Muscle of leg (tissue), 11 donors: Measurements from ENCODE around the gene PKLR. TPM values are rescaled to one million over a fixed set of nuclear protein-coding genes. Genes with fewer than 3 reads are reported as not detected.
A peak's percentile ranks its signal among the peaks of the same experiment; 100 is the strongest.

Experiments used
- DNase-seq: peaks from one replicate; pipeline ENCODE4 v3.0.0; 2013
- H3K27ac ChIP-seq: one replicate; pipeline ENCODE4 v1.5.1; 2013; ENCODE audit warnings: mild to moderate bottlenecking, low read length, control low read depth
- H3K27me3 ChIP-seq: one replicate; pipeline ENCODE4 v1.6.1; 2013; ENCODE audit warnings: low read length; ENCODE audit not compliant: control insufficient read depth, insufficient read depth
- H3K36me3 ChIP-seq: one replicate; pipeline ENCODE4 v1.6.1; 2013; ENCODE audit warnings: low read length; ENCODE audit not compliant: control insufficient read depth, insufficient read depth
- H3K4me1 ChIP-seq: one replicate; pipeline ENCODE4 v1.6.1; 2013; ENCODE audit warnings: low read length; ENCODE audit not compliant: control insufficient read depth, insufficient read depth
- H3K4me3 ChIP-seq: one replicate; pipeline ENCODE4 v1.5.1; 2013; ENCODE audit warnings: low read length, control low read depth
- H3K9me3 ChIP-seq: replicated peaks from 2 replicates; pipeline ENCODE4 v1.6.1; 2013; ENCODE audit warnings: low read depth, low read length; ENCODE audit not compliant: control insufficient read depth
- WGBS: methylation state at CpG from one replicate; pipeline ENCODE4 v1.1.5; 2013; ENCODE audit warnings: missing lambda C conversion rate; ENCODE audit not compliant: insufficient coverage; 5-methylcytosine and 5-hydroxymethylcytosine counted together
- polyA plus RNA-seq, 8 donors: library from polyadenylated mRNA; unstranded; fragments of 120-200 nt; gene quantifications; one replicate each; pipeline versions ENCODE4 v1.2.1 to v1.2.3, GENCODE V29; 2013; ENCODE audit warnings: inconsistent platforms in 1 of 8, low replicate concordance in 1 of 8; ENCODE audit not compliant: insufficient read length in 8 of 8, insufficient read depth in 1 of 8
- total RNA-seq: library from RNA; stranded (reverse); fragments of 120-200 nt; gene quantifications from one replicate; pipeline ENCODE4 v1.2.4, GENCODE V29; 2013

The PKLR gene
- total and polyA plus RNA-seq, 9 donors = 0.04 to 2.1 (median 0.18) TPM; not detected in 1

GRCh38 chr1:155261493-155261851 lies 39.8 kb downstream of the PKLR start:
- Histone ChIP-seq H3K27me3 (no peaks in the 10 kb centered on the region), H3K4me3 (peak overlapping the region; percentile 97), H3K4me1 (peaks cover 17% of the 10 kb centered on the region), H3K36me3 (peaks cover 65% of the 10 kb centered on the region), H3K9me3 (no peaks in the 10 kb centered on the region), H3K27ac (peak overlapping the region; percentile 90)
- WGBS = 0% methylated on average over 9 of the region's 9 CpGs
- no peak for DNase-seq

- WGBS = 81% methylated on average over 3 of the region's 5 CpGs
- Histone ChIP-seq H3K4me1 (peaks cover 28% of the 10 kb centered on the region), H3K4me3 (no peak overlapping the region), H3K27me3 (no peaks in the 10 kb centered on the region), H3K36me3 (peaks cover 61% of the 10 kb centered on the region), H3K27ac (no peak overlapping the region), H3K9me3 (no peaks in the 10 kb centered on the region)
- DNase-seq = no peak
Measured at GRCh38 chr1:155260276-155260675, 41.0 kb downstream of the PKLR start.

- Histone ChIP-seq H3K4me1 (peaks cover 42% of the 10 kb centered on the region), H3K36me3 (peaks cover 40% of the 10 kb centered on the region), H3K4me3 (peak overlapping the region; percentile 94), H3K9me3 (no peaks in the 10 kb centered on the region), H3K27ac (peak overlapping the region; percentile 100), H3K27me3 (no peaks in the 10 kb centered on the region)
- DNase-seq = no peak
- WGBS = 79% methylated on average over 20 of the region's 20 CpGs
Measured at GRCh38 chr1:155256058-155256852, 45.0 kb downstream of the PKLR start.

- peaks cover 44% of the 10 kb centered on the region for H3K4me1 ChIP-seq
- DNase-seq = peak; percentile 95
- peaks cover 41% of the 10 kb centered on the region for H3K36me3 ChIP-seq
- H3K27me3 ChIP-seq = no peaks in the 10 kb centered on the region
- peak within 1 kb of the TSS; percentile 100 for H3K27ac ChIP-seq
- peak within 1 kb of the TSS; percentile 94 for H3K4me3 ChIP-seq
- no peaks in the 10 kb centered on the region for H3K9me3 ChIP-seq
- under 1% methylated on average over 29 of the region's 54 CpGs for WGBS
Measured at GRCh38 chr1:155255243-155256007, 45.8 kb downstream of the PKLR start, which contains the start of gene ENTREP3. Gene ENTREP3 (minus strand): TSS chr1:155255483. CDS start chr1:155254877, 606 bp downstream.

DNA sequence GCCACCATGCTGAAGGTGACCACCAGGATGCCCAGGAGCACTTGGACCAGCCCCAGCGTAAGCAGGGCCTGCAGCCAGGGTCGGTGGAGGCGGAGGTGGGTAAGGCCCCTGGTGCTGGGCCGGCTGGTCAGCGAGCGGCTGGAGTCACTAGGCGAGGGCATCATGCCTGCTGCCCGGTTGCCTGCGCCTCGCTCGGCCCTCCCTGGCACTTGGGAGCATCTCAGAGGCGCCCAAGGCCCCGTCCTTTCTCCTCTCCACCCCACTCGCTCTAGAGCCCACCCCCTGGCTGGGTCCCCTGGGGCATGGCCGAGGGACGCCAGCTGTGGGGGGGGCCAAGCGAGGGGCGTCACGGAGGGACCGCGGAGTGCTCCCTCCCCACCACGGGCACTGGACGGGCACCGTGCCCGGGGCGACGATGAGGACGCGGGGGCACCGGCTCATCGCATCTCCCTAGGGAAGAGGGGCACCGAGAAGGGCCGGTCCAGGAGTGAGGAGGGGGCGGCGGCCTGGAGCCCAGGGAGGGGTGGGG lies 46.5 kb downstream of the PKLR start:
- peak; percentile 55 for DNase-seq
- Histone ChIP-seq H3K4me3 (peak overlapping the region; percentile 94), H3K9me3 (no peaks in the 10 kb centered on the region), H3K27ac (peak overlapping the region; percentile 100), H3K4me1 (peaks cover 48% of the 10 kb centered on the region), H3K36me3 (peaks cover 36% of the 10 kb centered on the region), H3K27me3 (no peaks in the 10 kb centered on the region)
- 1% methylated on average over 22 of the region's 35 CpGs for WGBS

DNA sequence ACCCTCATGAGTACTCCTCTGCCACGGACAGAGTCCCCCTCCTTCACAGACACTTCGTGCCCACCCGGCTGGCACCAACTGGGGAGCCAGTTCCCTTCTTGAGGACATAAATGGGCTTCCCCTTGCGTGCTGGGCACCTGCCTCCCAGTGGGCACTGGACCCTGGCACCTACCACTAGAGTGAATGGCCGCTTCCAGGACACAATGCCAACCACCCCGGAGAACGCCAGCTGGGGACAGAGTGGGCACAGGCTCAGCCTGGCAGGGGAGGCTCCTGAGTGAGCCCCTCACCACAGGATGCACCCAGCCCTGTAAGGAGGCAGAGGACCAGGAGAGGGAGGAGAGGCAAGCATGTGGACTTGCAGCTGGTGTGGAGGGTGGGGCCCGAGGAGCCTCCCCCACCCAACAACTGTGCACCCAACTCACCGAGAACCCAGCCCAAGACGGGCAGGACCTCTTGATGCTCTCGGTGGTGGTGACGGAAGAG lies 47.0 kb downstream of the PKLR start:
- peaks cover 48% of the 10 kb centered on the region for H3K4me1 ChIP-seq
- no peaks in the 10 kb centered on the region for H3K27me3 ChIP-seq
- DNase-seq = peak; percentile 39
- H3K4me3 ChIP-seq = peak overlapping the region; percentile 94
- WGBS = 32% methylated on average over 6 of the region's 12 CpGs
- H3K27ac ChIP-seq = peak overlapping the region; percentile 100
- no peaks in the 10 kb centered on the region for H3K9me3 ChIP-seq
- H3K36me3 ChIP-seq = peaks cover 33% of the 10 kb centered on the region

- H3K4me3 ChIP-seq = peak overlapping the region; percentile 94
- H3K4me1 ChIP-seq = peaks cover 48% of the 10 kb centered on the region
- peak overlapping the region; percentile 15 for H3K27ac ChIP-seq
- H3K36me3 ChIP-seq = peaks cover 34% of the 10 kb centered on the region
- 100% methylated on average over 1 of the region's 5 CpGs for WGBS
- no peak for DNase-seq
- no peaks in the 10 kb centered on the region for H3K27me3 ChIP-seq
- H3K9me3 ChIP-seq = no peaks in the 10 kb centered on the region
Measured at GRCh38 chr1:155253797-155254196, 47.4 kb downstream of the PKLR start.

DNA sequence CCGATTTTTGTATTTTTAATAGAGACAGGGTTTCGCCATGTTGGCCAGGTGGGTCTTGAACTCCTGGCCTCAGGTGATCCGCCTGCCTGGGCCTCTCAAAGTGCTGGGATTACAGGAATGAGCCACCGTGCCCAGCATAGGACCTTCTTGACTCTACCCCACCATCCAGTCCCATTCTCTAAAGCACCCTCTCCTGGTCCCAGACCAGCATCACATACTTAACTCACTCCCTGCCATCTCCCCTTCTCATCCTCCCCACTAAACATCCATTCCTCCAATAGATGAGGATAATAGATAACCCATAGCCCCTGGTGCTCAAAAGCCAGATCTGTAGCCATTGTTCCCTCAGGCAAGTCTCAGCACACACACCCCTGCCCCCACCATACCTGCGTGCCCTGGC lies 48.0 kb downstream of the PKLR start:
- peaks cover 48% of the 10 kb centered on the region for H3K4me1 ChIP-seq
- peaks cover 35% of the 10 kb centered on the region for H3K36me3 ChIP-seq
- no peak overlapping the region for H3K4me3 ChIP-seq
- H3K27me3 ChIP-seq = no peaks in the 10 kb centered on the region
- WGBS = 100% methylated on average over 3 of the region's 5 CpGs
- no peak for DNase-seq
- H3K9me3 ChIP-seq = no peaks in the 10 kb centered on the region
- no peak overlapping the region for H3K27ac ChIP-seq

- Histone ChIP-seq H3K4me3 (no peak overlapping the region), H3K36me3 (peaks cover 40% of the 10 kb centered on the region), H3K4me1 (peaks cover 47% of the 10 kb centered on the region), H3K9me3 (no peaks in the 10 kb centered on the region), H3K27me3 (no peaks in the 10 kb centered on the region), H3K27ac (no peak overlapping the region)
- WGBS = 25% methylated on average over 2 of the region's 7 CpGs
- DNase-seq = no peak
Measured at GRCh38 chr1:155251566-155251965, 49.7 kb downstream of the PKLR start.
